B cell (primary cell): ENCODE measurements around the gene TMEM132A. TPM values are rescaled to one million over a fixed set of nuclear protein-coding genes. Genes with fewer than 3 reads are reported as not detected.
A peak's percentile ranks its signal among the peaks of the same experiment; 100 is the strongest.

ENCODE experiments used
- ATAC-seq: fragments of 200-7000 bp; cut with Tn5 transposase; one replicate; pipeline ENCODE4 v1.10.0; 2021; ENCODE audit warnings: low read depth, mild to moderate bottlenecking, moderate number of reproducible peaks, moderate library complexity
- CTCF ChIA-PET: fragments of 350-600 bp; sonication (Branson Sonifier 250); formaldehyde crosslinking; loops from one replicate; lab custom pipeline; 2021; ENCODE audit warnings: antibody characterized with exemption, inconsistent platforms; lab: Charles Lee
- POLR2A ChIA-PET: fragments of 350-600 bp; sonication (Branson Sonifier 250); formaldehyde crosslinking; loops from one replicate; lab custom pipeline; 2021; ENCODE audit warnings: antibody characterized with exemption; lab: Charles Lee
- DNase-seq: peaks from one replicate; pipeline ENCODE4 v3.0.0; 2013
- H2AFZ ChIP-seq: 2 replicates; pipeline ENCODE4 v1.6.1; 2012; ENCODE audit warnings: mild to moderate bottlenecking, low read depth, low read length; ENCODE audit not compliant: insufficient read depth, poor library complexity, severe bottlenecking
- H3K27ac ChIP-seq, 2 donors: 1 replicate in 1 of 2; 2 replicates in 1 of 2; pipeline ENCODE4 v1.5.1; 2012 to 2013; ENCODE audit warnings: low read length in 2 of 2, mild to moderate bottlenecking in 2 of 2, moderate library complexity in 1 of 2
- H3K27me3 ChIP-seq, 4 experiments: fragments of 200-600 bp in 1 of 4; sonication (generic) in 1 of 4; replicated peaks in 1 of 4; 1 replicate in 2 of 4; 2 replicates in 2 of 4; pipeline versions ENCODE4 v1.6.1 to v1.7.0; 2013 to 2016; ENCODE audit warnings: low read length in 3 of 4, mild to moderate bottlenecking in 2 of 4, mixed read lengths in 1 of 4, moderate library complexity in 1 of 4; ENCODE audit not compliant: insufficient read depth in 4 of 4, control insufficient read depth in 3 of 4; ENCODE audit errors: control extremely low read depth in 1 of 4
- H3K36me3 ChIP-seq, 2 experiments: replicated peaks in 1 of 2; 1 replicate in 1 of 2; 2 replicates in 1 of 2; pipeline versions ENCODE4 v1.6.1 to v1.7.1; 2013; ENCODE audit warnings: low read length in 1 of 2; ENCODE audit not compliant: insufficient read depth in 2 of 2, control insufficient read depth in 1 of 2; ENCODE audit errors: control extremely low read depth in 1 of 2, extremely low read depth in 1 of 2
- H3K4me1 ChIP-seq, 2 donors: fragments of 200-600 bp in 1 of 2; sonication (generic) in 1 of 2; 1 replicate in 1 of 2; 2 replicates in 1 of 2; pipeline versions ENCODE4 v1.5.1 to v1.6.1; 2013 to 2017; ENCODE audit warnings: low read length in 2 of 2; ENCODE audit not compliant: control insufficient read depth in 2 of 2, insufficient read depth in 2 of 2
- H3K4me2 ChIP-seq: replicated peaks from 2 replicates; pipeline ENCODE3; 2012; ENCODE audit warnings: mild to moderate bottlenecking, low read depth, low read length; ENCODE audit not compliant: poor library complexity, severe bottlenecking
- H3K4me3 ChIP-seq, 5 experiments: fragments of 200-600 bp in 1 of 5; sonication (generic) in 1 of 5; 1 replicate in 3 of 5; 2 replicates in 2 of 5; pipeline versions ENCODE4 v1.5.1 to v1.7.0; 2011 to 2016; ENCODE audit warnings: low read length in 4 of 5, mild to moderate bottlenecking in 4 of 5, low read depth in 2 of 5, control low read depth in 1 of 5, moderate library complexity in 1 of 5; ENCODE audit not compliant: insufficient read depth in 1 of 5; ENCODE audit errors: control extremely low read depth in 1 of 5, extremely low read depth in 1 of 5
- H3K79me2 ChIP-seq: fragments of 200-600 bp; sonication (generic); one replicate; pipeline ENCODE4 v1.6.0; 2016; ENCODE audit warnings: low read length; ENCODE audit not compliant: control insufficient read depth, insufficient read depth
- H3K9ac ChIP-seq: fragments of 200-600 bp; sonication (generic); 2 replicates; pipeline ENCODE4 v1.6.1; 2017; ENCODE audit warnings: mild to moderate bottlenecking, low read length, moderate library complexity
- H3K9me3 ChIP-seq, 3 donors: one replicate each; pipeline versions ENCODE4 v1.6.1 to v1.7.1; 2013; ENCODE audit warnings: low read length in 2 of 3; ENCODE audit not compliant: control insufficient read depth in 2 of 3, insufficient read depth in 1 of 3; ENCODE audit errors: control extremely low read depth in 1 of 3
- H4K20me1 ChIP-seq: 2 replicates; pipeline ENCODE4 v1.6.0; 2012; ENCODE audit warnings: mild to moderate bottlenecking, low read length; ENCODE audit not compliant: insufficient read depth, control insufficient read depth, poor library complexity, severe bottlenecking
- H3K27ac Mint-ChIP-seq: one replicate; pipeline ENCODE4 v1.8.0; 2021; ENCODE audit warnings: mixed read lengths
- H3K27me3 Mint-ChIP-seq: one replicate; pipeline ENCODE4 v1.8.0; 2021; ENCODE audit warnings: mixed read lengths
- H3K4me1 Mint-ChIP-seq: one replicate; pipeline ENCODE4 v1.8.0; 2021; ENCODE audit warnings: mixed read lengths
- H3K4me3 Mint-ChIP-seq: one replicate; pipeline ENCODE4 v1.8.0; 2021; ENCODE audit warnings: mixed read lengths
- H3K9me3 Mint-ChIP-seq: one replicate; pipeline ENCODE4 v1.8.0; 2022; ENCODE audit warnings: mixed read lengths; ENCODE audit not compliant: insufficient read depth
- CTCF ChIP-seq: fragments of 200-600 bp; IDR thresholded peaks from one replicate; pipeline ENCODE4 v1.8.0; 2022; ENCODE audit warnings: antibody characterized with exemption, mild to moderate bottlenecking
- EZH2 ChIP-seq: IDR thresholded peaks from 2 replicates; pipeline ENCODE4 v1.6.1; 2012; ENCODE audit warnings: borderline replicate concordance, low read depth, mild to moderate bottlenecking, moderate library complexity, low read length; ENCODE audit not compliant: insufficient read depth, poor library complexity, severe bottlenecking
- WGBS: methylation state at CpG from one replicate; pipeline ENCODE4 v1.1.5; 2013; ENCODE audit warnings: missing lambda C conversion rate; ENCODE audit not compliant: insufficient coverage; 5-methylcytosine and 5-hydroxymethylcytosine counted together
- intact Hi-C: fragments of 100-400 bp; cut with micrococcal nuclease; formaldehyde crosslinking; loops from one replicate; pipeline ENCODE4 v1.10.0; 2022
- polyA plus RNA-seq: library from polyadenylated mRNA; depleted of rRNA; stranded (reverse); fragments of >200 nt; gene quantifications from 2 replicates; pipeline ENCODE4 v1.2.3, GENCODE V29; 2012
- total RNA-seq, 2 donors: library from RNA; stranded (reverse); fragments of 120-200 nt in 1 of 2; gene quantifications; 1 replicate in 1 of 2; 2 replicates in 1 of 2; pipeline versions ENCODE4 v1.2.3 to v1.2.4, GENCODE V29; 2013 to 2022

TMEM132A gene
- total and polyA plus RNA-seq, 2 donors (not counting 1 experiment from before 2014, with no cell fraction given), result 1.2 to 11.3 TPM

- no peak for TF ChIP-seq EZH2
- no peak for TF ChIP-seq CTCF
- intact Hi-C loops, result no loop called here
- H3K27me3 ChIP-seq, result peaks cover 0 to 30% (median 7%) of the 10 kb centered on the region in 4 experiments
- ChIA-PET CTCF (interaction anchor here (0.9 to 1.7 kb wide), 2 partner anchors 9 to 27 kb away, joined by 3 to 9 read pairs; no protein-coding TSS in a partner anchor), POLR2A (interaction anchor here (1.1 to 1.6 kb wide), 2 partner anchors 9 to 10 kb away, joined by 4 to 5 read pairs; partner anchors contain the start of gene TMEM109)
- Mint-ChIP-seq H3K27ac (no peak overlapping the region), H3K4me1 (peaks cover 39% of the 10 kb centered on the region), H3K9me3 (no peaks in the 10 kb centered on the region), H3K27me3 (peaks cover 7% of the 10 kb centered on the region), H3K4me3 (peak overlapping the region; percentile 82)
- ATAC-seq (no peak), DNase-seq (no peak)
- peaks cover 54% of the 10 kb centered on the region for H4K20me1 ChIP-seq
- WGBS, result 70% methylated on average over 6 of the region's 6 CpGs
- H3K9ac ChIP-seq, result peak overlapping the region; percentile 67
- H3K4me3 ChIP-seq, result peak overlapping the region in 3 of 5 experiments; percentile 51 to 69 (median 61)
- no peak overlapping the region for H3K27ac ChIP-seq
- peaks cover 0 to 37% of the 10 kb centered on the region in 2 experiments for H3K36me3 ChIP-seq
- peak overlapping the region; percentile 94 for H3K4me2 ChIP-seq
- peaks cover 24% of the 10 kb centered on the region for H3K79me2 ChIP-seq
- no peak overlapping the region for H2AFZ ChIP-seq
- H3K9me3 ChIP-seq, result peaks cover 0 to 4% (median 0%) of the 10 kb centered on the region in 3 donors
- peaks cover 37 to 43% of the 10 kb centered on the region in 2 donors for H3K4me1 ChIP-seq
These were observed 505 bp upstream of the TMEM132A start for GRCh38 chr11:60923800-60924109.
